HEK293 (cell line): Measurements from ENCODE around the gene DNAH3.

Source experiments
- CTCF ChIA-PET: fragments of 350-600 bp; formaldehyde crosslinking; extraction: SDS; loops from one replicate; lab custom pipeline; 2021; ENCODE audit warnings: antibody characterized with exemption; lab: Yijun Ruan, JAX
- POLR2A ChIA-PET: fragments of 300-600 bp; formaldehyde crosslinking; extraction: SDS; loops from one replicate; lab custom pipeline; 2020; ENCODE audit warnings: antibody characterized with exemption, inconsistent platforms; lab: Yijun Ruan, JAX
- H3K27ac ChIP-seq: fragments of 200-500 bp; sonication (Bioruptor generic); 2 replicates; pipeline ENCODE4 v1.5.1; 2014; ENCODE audit warnings: low read depth, low read length, control low read depth, inconsistent platforms; ENCODE audit errors: extremely low read depth
- H3K36me3 ChIP-seq, 2 experiments: fragments of 200-500 bp in 1 of 2; sonication (Bioruptor generic) in 1 of 2; 1 replicate in 1 of 2; 2 replicates in 1 of 2; pipeline ENCODE4 v1.5.1; 2014 to 2017; ENCODE audit warnings: inconsistent platforms in 2 of 2, low read length in 2 of 2; ENCODE audit not compliant: control insufficient read depth in 2 of 2, insufficient read depth in 1 of 2
- H3K4me1 ChIP-seq: fragments of 200-500 bp; sonication (Bioruptor generic); 2 replicates; pipeline ENCODE4 v1.5.1; 2014; ENCODE audit warnings: mild to moderate bottlenecking, low read length, inconsistent platforms; ENCODE audit not compliant: control insufficient read depth, insufficient read depth
- H3K4me3 ChIP-seq: 2 replicates; pipeline ENCODE4 v1.5.1; 2011; ENCODE audit warnings: low read depth, mild to moderate bottlenecking, control low read depth, low read length, moderate library complexity
- H3K9me3 ChIP-seq: fragments of 200-500 bp; sonication (Bioruptor generic); 2 replicates; pipeline ENCODE4 v1.5.1; 2014; ENCODE audit warnings: low read depth, low read length, inconsistent platforms; ENCODE audit not compliant: control insufficient read depth, insufficient read depth
- BCL11A ChIP-seq: fragments of 450-650 bp; formaldehyde crosslinking; IDR thresholded peaks from 2 replicates; pipeline ENCODE4 v1.5.1; 2016; ENCODE audit warnings: low read depth, missing biosample characterization, missing genetic modification characterization
- KLF1 ChIP-seq: fragments of 450-650 bp; formaldehyde crosslinking; IDR thresholded peaks from 2 replicates; pipeline ENCODE4 v1.5.1; 2016; ENCODE audit warnings: missing biosample characterization, missing genetic modification characterization
- KLF7 ChIP-seq: fragments of 450-650 bp; formaldehyde crosslinking; IDR thresholded peaks from 2 replicates; pipeline ENCODE4 v1.5.1; 2016; ENCODE audit warnings: missing biosample characterization, missing genetic modification characterization, borderline replicate concordance
- MYNN ChIP-seq: fragments of 450-650 bp; formaldehyde crosslinking; IDR thresholded peaks from 2 replicates; pipeline ENCODE4 v1.5.1; 2016; ENCODE audit warnings: missing biosample characterization, missing genetic modification characterization, borderline replicate concordance
- REPIN1 ChIP-seq: fragments of 450-650 bp; formaldehyde crosslinking; IDR thresholded peaks from 2 replicates; pipeline ENCODE4 v1.5.1; 2017; ENCODE audit warnings: missing biosample characterization, missing genetic modification characterization, low read depth
- ZFHX2 ChIP-seq: fragments of 450-650 bp; formaldehyde crosslinking; conservative IDR thresholded peaks from 2 replicates; pipeline ENCODE4 v1.5.1; 2016; ENCODE audit warnings: missing biosample characterization, missing genetic modification characterization
- ZFP41 ChIP-seq: fragments of 450-650 bp; formaldehyde crosslinking; IDR thresholded peaks from 2 replicates; pipeline ENCODE4 v1.5.1; 2016; ENCODE audit warnings: missing biosample characterization, missing genetic modification characterization, borderline replicate concordance
- ZNF10 ChIP-seq: fragments of 450-650 bp; formaldehyde crosslinking; IDR thresholded peaks from 2 replicates; pipeline ENCODE4 v1.5.1; 2017; ENCODE audit warnings: missing biosample characterization, missing genetic modification characterization
- ZNF341 ChIP-seq: fragments of 450-650 bp; formaldehyde crosslinking; IDR thresholded peaks from 2 replicates; pipeline ENCODE4; 2016; ENCODE audit warnings: low read depth, missing biosample characterization, missing genetic modification characterization
- ZNF585B ChIP-seq: fragments of 450-650 bp; formaldehyde crosslinking; IDR thresholded peaks from 2 replicates; pipeline ENCODE4 v1.5.1; 2016; ENCODE audit warnings: missing biosample characterization, missing genetic modification characterization
- ZNF791 ChIP-seq: fragments of 450-650 bp; formaldehyde crosslinking; IDR thresholded peaks from 2 replicates; pipeline ENCODE4 v1.5.1; 2016; ENCODE audit warnings: missing biosample characterization, missing genetic modification characterization
- ZSCAN16 ChIP-seq: fragments of 450-650 bp; formaldehyde crosslinking; IDR thresholded peaks from 2 replicates; pipeline ENCODE4 v1.5.1; 2016; ENCODE audit warnings: missing biosample characterization, missing genetic modification characterization
- TF ChIP-seq, protein P1 (sequence below): fragments of 450-650 bp; formaldehyde crosslinking; IDR thresholded peaks from 2 replicates; pipeline ENCODE4 v1.5.1; 2016; ENCODE audit warnings: missing biosample characterization, missing genetic modification characterization, borderline replicate concordance
- TF ChIP-seq, protein P2 (sequence below): fragments of 450-650 bp; formaldehyde crosslinking; IDR thresholded peaks from 2 replicates; pipeline ENCODE4 v1.5.1; 2016; ENCODE audit warnings: missing biosample characterization, missing genetic modification characterization, low read depth
- TF ChIP-seq, protein P3 (sequence below): fragments of 450-650 bp; formaldehyde crosslinking; IDR thresholded peaks from 2 replicates; pipeline ENCODE4 v1.5.1; 2016; ENCODE audit warnings: missing biosample characterization, missing genetic modification characterization

Gene DNAH3

DNA sequence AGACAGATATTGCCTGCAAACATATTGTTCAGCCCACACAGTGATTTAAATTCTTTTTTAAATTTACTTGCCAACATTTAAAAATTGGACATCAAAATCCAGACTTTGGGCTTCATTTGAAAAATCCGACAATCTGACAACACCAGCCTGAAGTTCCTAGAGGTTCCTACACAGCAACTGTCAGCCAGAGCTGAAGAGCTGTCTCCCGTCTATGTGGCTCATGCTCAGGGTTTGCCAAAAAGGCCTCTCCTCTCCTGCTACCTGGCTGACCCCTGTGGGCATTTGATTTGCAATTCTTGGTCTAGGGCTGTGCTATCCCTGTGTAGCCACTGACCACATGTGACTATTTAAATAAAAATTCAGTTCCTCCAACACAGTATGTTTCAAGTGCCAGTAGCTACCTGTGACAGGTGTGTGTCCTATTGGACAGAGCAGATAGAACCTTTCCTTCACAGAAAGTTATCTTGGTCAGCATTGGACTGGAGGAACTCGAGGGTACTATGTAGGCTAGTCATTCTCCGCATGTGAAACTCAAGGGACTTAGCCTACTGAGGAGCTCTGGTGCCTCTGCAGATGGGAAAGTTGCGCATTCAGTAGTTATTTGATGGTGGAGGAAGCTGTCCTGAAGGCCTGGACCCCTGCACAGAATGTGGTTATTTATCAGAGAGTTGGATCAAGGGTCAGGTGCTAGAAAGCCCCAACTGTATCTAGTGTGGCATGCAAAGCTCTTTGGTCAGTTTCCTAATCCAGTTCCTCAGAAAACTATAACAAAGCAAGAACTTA, 247.3 kb downstream of the DNAH3 start:
- no peak for TF ChIP-seq BCL11A (tag by site-specific recombination)
- no peak for TF ChIP-seq ZFHX2
- no peak for TF ChIP-seq REPIN1 (tag by site-specific recombination)
- TF ChIP-seq ZFP41 (tag by site-specific recombination): no peak
- TF ChIP-seq ZSCAN16 (tag by site-specific recombination): no peak
- TF ChIP-seq ZNF585B (tag by site-specific recombination): no peak
- TF ChIP-seq ZNF791 (tag by site-specific recombination): no peak
- TF ChIP-seq, protein P1, sequence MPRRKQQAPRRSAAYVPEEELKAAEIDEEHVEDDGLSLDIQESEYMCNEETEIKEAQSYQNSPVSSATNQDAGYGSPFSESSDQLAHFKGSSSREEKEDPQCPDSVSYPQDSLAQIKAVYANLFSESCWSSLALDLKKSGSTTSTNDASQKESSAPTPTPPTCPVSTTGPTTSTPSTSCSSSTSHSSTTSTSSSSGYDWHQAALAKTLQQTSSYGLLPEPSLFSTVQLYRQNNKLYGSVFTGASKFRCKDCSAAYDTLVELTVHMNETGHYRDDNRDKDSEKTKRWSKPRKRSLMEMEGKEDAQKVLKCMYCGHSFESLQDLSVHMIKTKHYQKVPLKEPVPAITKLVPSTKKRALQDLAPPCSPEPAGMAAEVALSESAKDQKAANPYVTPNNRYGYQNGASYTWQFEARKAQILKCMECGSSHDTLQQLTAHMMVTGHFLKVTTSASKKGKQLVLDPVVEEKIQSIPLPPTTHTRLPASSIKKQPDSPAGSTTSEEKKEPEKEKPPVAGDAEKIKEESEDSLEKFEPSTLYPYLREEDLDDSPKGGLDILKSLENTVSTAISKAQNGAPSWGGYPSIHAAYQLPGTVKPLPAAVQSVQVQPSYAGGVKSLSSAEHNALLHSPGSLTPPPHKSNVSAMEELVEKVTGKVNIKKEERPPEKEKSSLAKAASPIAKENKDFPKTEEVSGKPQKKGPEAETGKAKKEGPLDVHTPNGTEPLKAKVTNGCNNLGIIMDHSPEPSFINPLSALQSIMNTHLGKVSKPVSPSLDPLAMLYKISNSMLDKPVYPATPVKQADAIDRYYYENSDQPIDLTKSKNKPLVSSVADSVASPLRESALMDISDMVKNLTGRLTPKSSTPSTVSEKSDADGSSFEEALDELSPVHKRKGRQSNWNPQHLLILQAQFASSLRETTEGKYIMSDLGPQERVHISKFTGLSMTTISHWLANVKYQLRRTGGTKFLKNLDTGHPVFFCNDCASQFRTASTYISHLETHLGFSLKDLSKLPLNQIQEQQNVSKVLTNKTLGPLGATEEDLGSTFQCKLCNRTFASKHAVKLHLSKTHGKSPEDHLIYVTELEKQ (tag by site-specific recombination): no peak
- TF ChIP-seq, all 188 proteins: peak for 0
- H3K4me1 ChIP-seq: peaks cover 10% of the 10 kb centered on the region; the same call in 1 of the 2 replicates
- no peaks in the 10 kb centered on the region for H3K9me3 ChIP-seq
- CTCF ChIA-PET: interaction anchor here (1.0 kb wide), 1 partner anchor 53 kb away, joined by 4 read pairs; no protein-coding TSS in a partner anchor
- H3K4me3 ChIP-seq: no peak overlapping the region
- POLR2A ChIA-PET: interaction anchor here (1.6 kb wide), 1 partner anchor 53 kb away, joined by 3 read pairs; no protein-coding TSS in a partner anchor
- H3K27ac ChIP-seq: no peak overlapping the region
- no peaks in the 10 kb centered on the region for H3K36me3 ChIP-seq

DNA sequence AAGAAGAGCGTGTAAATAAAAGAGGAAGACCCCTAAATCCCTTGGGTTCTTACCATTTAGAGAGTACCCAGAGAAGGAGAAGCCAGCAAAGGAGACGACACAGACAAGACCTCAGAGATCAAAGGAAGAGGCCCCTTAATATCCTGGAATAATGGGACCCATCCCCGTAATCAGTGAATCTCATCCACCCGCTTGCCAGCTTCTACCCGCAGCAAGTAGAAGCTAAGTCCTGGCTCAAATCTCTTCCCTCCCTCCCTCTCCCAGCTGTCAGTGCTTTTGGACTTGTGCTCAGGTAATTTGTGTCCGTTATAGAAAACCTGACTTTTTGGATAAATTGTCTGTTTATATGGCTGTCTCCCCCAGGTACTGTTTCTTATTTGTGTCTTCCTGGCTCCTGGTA, 248.2 kb downstream of the DNAH3 start:
- TF ChIP-seq ZNF10 (tag by site-specific recombination): no peak
- TF ChIP-seq, all 188 proteins: peak for 0
- H3K4me1 ChIP-seq: peaks cover 10% of the 10 kb centered on the region; the same call in 1 of the 2 replicates
- peaks cover 0 to under 1% of the 10 kb centered on the region in 2 experiments; a peak in 1 of 3 replicates for H3K36me3 ChIP-seq
- H3K4me3 ChIP-seq: no peak overlapping the region
- H3K9me3 ChIP-seq: no peaks in the 10 kb centered on the region
- POLR2A ChIA-PET: interaction anchor here (0.8 to 1.6 kb wide), 2 partner anchors 37 to 52 kb away, joined by 3 read pairs; no protein-coding TSS in a partner anchor
- H3K27ac ChIP-seq: no peak overlapping the region
- CTCF ChIA-PET: no interaction called here

DNA sequence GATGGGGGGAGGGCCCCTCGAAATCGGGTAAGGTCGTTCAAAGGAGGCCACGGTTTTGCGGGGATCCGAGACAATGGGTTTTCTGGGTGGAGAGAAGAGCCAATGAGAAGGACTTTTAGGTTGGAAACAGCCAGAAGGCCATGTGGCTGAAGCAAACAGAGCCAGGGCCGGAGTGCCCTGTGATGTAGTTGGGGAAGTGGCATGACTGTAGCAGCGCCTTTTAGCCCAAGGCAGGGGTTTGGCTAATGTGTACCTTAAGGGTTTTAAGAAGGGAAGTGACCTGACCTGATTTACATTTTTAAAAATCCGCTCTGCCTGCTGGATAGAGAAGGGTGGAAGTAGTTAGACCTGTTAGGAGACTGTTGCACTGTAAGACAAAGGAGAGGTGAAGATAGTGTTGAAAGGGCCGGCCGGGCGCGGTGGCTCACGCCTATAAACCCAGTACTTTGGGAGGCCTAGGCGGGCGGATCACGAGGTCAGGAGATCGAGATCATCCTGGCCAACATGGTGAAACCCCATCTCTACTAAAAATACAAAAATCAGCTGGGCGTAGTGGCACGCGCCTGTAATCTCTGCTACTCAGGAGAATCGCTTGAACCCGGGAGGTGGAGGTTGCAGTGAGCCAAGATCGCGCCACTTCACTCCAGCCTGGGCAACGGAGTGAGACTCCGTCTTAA, 249.1 kb downstream of the DNAH3 start:
- TF ChIP-seq, protein P2, sequence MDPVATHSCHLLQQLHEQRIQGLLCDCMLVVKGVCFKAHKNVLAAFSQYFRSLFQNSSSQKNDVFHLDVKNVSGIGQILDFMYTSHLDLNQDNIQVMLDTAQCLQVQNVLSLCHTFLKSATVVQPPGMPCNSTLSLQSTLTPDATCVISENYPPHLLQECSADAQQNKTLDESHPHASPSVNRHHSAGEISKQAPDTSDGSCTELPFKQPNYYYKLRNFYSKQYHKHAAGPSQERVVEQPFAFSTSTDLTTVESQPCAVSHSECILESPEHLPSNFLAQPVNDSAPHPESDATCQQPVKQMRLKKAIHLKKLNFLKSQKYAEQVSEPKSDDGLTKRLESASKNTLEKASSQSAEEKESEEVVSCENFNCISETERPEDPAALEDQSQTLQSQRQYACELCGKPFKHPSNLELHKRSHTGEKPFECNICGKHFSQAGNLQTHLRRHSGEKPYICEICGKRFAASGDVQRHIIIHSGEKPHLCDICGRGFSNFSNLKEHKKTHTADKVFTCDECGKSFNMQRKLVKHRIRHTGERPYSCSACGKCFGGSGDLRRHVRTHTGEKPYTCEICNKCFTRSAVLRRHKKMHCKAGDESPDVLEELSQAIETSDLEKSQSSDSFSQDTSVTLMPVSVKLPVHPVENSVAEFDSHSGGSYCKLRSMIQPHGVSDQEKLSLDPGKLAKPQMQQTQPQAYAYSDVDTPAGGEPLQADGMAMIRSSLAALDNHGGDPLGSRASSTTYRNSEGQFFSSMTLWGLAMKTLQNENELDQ (tag by site-specific recombination): no peak
- TF ChIP-seq KLF1: peak; percentile 70
- TF ChIP-seq KLF7: 0 out of 2 replicates have a peak, but pooled peaks have one; percentile 33
- TF ChIP-seq, protein P3, sequence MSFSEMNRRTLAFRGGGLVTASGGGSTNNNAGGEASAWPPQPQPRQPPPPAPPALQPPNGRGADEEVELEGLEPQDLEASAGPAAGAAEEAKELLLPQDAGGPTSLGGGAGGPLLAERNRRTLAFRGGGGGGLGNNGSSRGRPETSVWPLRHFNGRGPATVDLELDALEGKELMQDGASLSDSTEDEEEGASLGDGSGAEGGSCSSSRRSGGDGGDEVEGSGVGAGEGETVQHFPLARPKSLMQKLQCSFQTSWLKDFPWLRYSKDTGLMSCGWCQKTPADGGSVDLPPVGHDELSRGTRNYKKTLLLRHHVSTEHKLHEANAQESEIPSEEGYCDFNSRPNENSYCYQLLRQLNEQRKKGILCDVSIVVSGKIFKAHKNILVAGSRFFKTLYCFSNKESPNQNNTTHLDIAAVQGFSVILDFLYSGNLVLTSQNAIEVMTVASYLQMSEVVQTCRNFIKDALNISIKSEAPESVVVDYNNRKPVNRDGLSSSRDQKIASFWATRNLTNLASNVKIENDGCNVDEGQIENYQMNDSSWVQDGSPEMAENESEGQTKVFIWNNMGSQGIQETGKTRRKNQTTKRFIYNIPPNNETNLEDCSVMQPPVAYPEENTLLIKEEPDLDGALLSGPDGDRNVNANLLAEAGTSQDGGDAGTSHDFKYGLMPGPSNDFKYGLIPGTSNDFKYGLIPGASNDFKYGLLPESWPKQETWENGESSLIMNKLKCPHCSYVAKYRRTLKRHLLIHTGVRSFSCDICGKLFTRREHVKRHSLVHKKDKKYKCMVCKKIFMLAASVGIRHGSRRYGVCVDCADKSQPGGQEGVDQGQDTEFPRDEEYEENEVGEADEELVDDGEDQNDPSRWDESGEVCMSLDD: no peak
- TF ChIP-seq MYNN (tag by site-specific recombination): 0 out of 2 replicates have a peak, but pooled peaks have one; percentile 45
- peak; percentile 40 for TF ChIP-seq ZNF341 (tag by site-specific recombination)
- H3K4me1 ChIP-seq: peaks cover 10% of the 10 kb centered on the region; the same call in 1 of the 2 replicates
- no peaks in the 10 kb centered on the region for H3K9me3 ChIP-seq
- H3K27ac ChIP-seq: peak overlapping the region; percentile 93; the same call in 1 of the 2 replicates
- peak overlapping the region; percentile 45 for H3K4me3 ChIP-seq
- CTCF ChIA-PET: interaction anchor here (1.3 kb wide), 1 partner anchor 51 kb away, joined by 5 read pairs; no protein-coding TSS in a partner anchor
- H3K36me3 ChIP-seq: peaks cover 0 to 6% of the 10 kb centered on the region in 2 experiments; a peak in 1 of 3 replicates
- POLR2A ChIA-PET: interaction anchor here (1.6 kb wide), 1 partner anchor 95 kb away, joined by 10 read pairs; the partner anchor contains the start of genes ERI2 and REXO5
